Measurements from ENCODE around the gene ABHD8.
A peak's percentile ranks its signal among the peaks of the same experiment; 100 is the strongest.

Gene ABHD8

GRCh38 chr19:17246681-17247425, 56.4 kb downstream of the ABHD8 start:
- DNase-seq (ENCODE audit: extremely low spot score, insufficient read length, low read depth) (no peak), FAIRE-seq (no peak)

GRCh38 chr19:17245535-17245984, 57.7 kb downstream of the ABHD8 start, which contains the start of gene NR2F6:
Gene NR2F6, minus strand, starts transcription at chr19:17245919. Its CDS starts 699 bp downstream, at chr19:17245220.
- peak; percentile 22 for DNase-seq (ENCODE audit: extremely low spot score, insufficient read length, low read depth)
- FAIRE-seq = no peak

GRCh38 chr19:17244618-17245534, 58.3 kb downstream of the ABHD8 start:
- DNase-seq (ENCODE audit: extremely low spot score, insufficient read length, low read depth) (no peak), FAIRE-seq (no peak)

GRCh38 chr19:17243830-17244617, 59.2 kb downstream of the ABHD8 start:
- no peak for DNase-seq (ENCODE audit: extremely low spot score, insufficient read length, low read depth)
- FAIRE-seq = no peak

GRCh38 chr19:17243211-17243829, 59.9 kb downstream of the ABHD8 start:
- FAIRE-seq (no peak), DNase-seq (ENCODE audit: extremely low spot score, insufficient read length, low read depth) (no peak)

- no peak for FAIRE-seq
- DNase-seq (ENCODE audit: extremely low spot score, insufficient read length, low read depth) = no peak
Measured at GRCh38 chr19:17242431-17243208, 60.6 kb downstream of the ABHD8 start.

All from GM18507 (cell line).